GM15510 (cell line): ENCODE results near the gene MICALL2.

Experiments used
- POLR2A ChIP-seq: IDR thresholded peaks from 3 replicates; pipeline ENCODE4 v1.6.1; 2011; ENCODE audit warnings: borderline replicate concordance; ENCODE audit not compliant: insufficient read length; ENCODE audit errors: extremely low read depth

MICALL2 gene

GRCh38 chr7:1449951-1450350, 9.3 kb downstream of the MICALL2 start:
- no peak for TF ChIP-seq POLR2A

GRCh38 chr7:1449501-1449900, 9.8 kb downstream of the MICALL2 start:
- TF ChIP-seq POLR2A: no peak

- no peak for TF ChIP-seq POLR2A
These were observed 10.3 kb downstream of the MICALL2 start for GRCh38 chr7:1448958-1449357.

- TF ChIP-seq POLR2A: no peak
These were observed 11.6 kb downstream of the MICALL2 start for GRCh38 chr7:1447551-1448244.

GRCh38 chr7:1447112-1447511, 12.2 kb downstream of the MICALL2 start:
- TF ChIP-seq POLR2A: no peak

- no peak for TF ChIP-seq POLR2A
These were observed 12.6 kb downstream of the MICALL2 start for GRCh38 chr7:1446620-1447032.

- no peak for TF ChIP-seq POLR2A
These were observed 13.9 kb downstream of the MICALL2 start for GRCh38 chr7:1445341-1445740.

GRCh38 chr7:1444925-1445322, 14.3 kb downstream of the MICALL2 start:
- TF ChIP-seq POLR2A: no peak

- TF ChIP-seq POLR2A: no peak
These were observed 14.9 kb downstream of the MICALL2 start for GRCh38 chr7:1444214-1444924.

GRCh38 chr7:1442355-1443124, 16.7 kb downstream of the MICALL2 start:
- TF ChIP-seq POLR2A: no peak

- TF ChIP-seq POLR2A: no peak
These were observed 17.5 kb downstream of the MICALL2 start for GRCh38 chr7:1441615-1442354.

- TF ChIP-seq POLR2A: no peak
These were observed 18.6 kb downstream of the MICALL2 start for GRCh38 chr7:1440620-1441019.

GRCh38 chr7:1439373-1440363, 19.6 kb downstream of the MICALL2 start:
- no peak for TF ChIP-seq POLR2A

GRCh38 chr7:1438821-1439220, 20.4 kb downstream of the MICALL2 start:
- no peak for TF ChIP-seq POLR2A
